Stimulated activated CD4-positive, alpha-beta T cell treated with anti-CD3 and anti-CD28 coated beads, TNF-alpha, amount 100 ng/mL, for 4 hours (primary cell): ENCODE results near the gene TSPEAR.
"Not testable (repeated sequence)": the region's sequence is repeated elsewhere in the genome, so short reads cannot be mapped to it uniquely, and the experiment has no call there.

Source experiments
- DNase-seq, 3 experiments: peaks; one replicate each; pipeline ENCODE4 v3.0.0-alpha.2; 2020; ENCODE audit warnings: low read depth in 3 of 3

Gene TSPEAR

DNA sequence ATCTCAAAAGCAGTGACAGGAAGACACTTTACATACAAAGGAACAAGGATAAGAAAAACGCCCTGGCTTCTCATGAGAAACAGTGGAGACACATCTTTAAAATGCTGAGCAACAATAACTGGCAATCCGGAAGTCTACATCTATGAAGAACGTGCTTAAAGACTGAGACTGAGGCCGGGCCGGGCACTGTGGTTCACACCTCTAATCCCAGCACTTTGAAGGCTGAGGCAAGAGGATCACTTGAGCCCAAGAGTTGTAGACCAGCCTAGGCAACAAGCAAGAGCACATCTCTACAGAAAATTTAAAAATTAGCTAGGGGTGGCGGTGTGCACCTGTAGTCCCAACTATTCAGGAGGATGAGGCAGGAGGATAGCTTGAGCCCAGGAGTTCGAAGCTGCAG is 27.3 kb downstream of the TSPEAR start:
- DNase-seq: no peak

DNA sequence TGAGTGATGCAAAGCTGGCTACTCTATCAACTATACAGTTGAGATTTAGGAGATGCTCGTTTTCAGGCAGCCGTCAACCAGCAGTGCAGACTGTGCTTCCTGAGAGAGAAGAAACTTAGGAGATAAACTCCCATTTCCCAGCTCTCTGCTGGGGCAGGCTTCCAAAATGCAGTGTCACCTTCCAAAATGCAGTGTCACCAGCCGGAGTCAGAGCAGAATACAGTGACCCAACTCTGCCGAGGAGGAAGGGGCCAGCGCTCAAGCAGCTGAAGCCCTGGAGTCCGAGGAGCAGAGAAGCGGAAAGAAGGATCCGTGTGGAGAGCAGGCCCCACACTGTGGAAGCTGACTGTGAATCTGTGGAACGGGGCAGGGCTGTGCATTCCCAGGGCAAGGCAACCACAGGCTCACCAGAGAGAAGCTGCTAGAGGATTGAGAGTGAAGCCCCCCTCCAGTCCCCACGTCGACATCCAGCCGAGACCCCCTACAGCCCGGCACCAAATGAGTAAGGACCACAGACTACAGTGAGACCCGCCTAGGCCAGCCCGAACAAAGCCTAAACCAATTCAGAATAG is 28.7 kb downstream of the TSPEAR start:
- no peak for DNase-seq

DNA sequence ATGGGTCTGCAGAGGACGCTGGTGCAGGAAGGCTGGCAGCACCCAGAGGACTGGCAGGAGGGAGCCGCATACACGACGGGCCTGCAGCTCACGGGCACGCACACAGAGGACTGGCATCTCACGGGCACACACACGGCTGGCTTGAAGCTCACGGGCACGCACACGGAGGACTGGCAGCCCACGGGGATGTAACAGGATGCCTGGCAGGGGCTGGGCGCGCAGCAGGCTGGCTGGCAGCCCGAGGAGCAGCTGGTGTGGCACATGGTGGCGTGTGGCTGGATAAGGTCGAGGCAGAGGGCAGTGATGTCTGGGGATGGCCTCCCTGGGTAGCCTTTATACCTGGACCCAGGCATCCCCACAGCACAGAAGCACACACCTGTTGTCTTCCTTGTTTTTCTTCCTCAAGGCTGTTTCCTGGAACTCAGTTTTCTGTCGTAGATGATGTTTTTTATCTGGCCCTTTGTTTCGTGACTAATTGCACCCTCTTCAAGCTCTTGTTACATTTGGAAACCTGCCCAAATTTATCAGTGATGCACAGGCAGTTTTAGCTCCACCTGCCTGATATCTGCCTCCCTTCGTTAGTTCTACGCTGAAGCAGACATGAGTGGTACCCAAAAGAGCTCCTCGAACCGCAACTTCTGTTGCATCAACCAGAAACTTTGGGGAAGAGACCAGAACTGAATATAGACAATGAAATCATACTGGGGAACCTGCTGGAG is 29.4 kb downstream of the TSPEAR start, which contains the start of gene KRTAP12-1:
Gene KRTAP12-1, minus strand, starts transcription at position 303 of the 719 bp plus-strand sequence. Its CDS starts 40 bp downstream, at position 263.
- no peak for DNase-seq

DNA sequence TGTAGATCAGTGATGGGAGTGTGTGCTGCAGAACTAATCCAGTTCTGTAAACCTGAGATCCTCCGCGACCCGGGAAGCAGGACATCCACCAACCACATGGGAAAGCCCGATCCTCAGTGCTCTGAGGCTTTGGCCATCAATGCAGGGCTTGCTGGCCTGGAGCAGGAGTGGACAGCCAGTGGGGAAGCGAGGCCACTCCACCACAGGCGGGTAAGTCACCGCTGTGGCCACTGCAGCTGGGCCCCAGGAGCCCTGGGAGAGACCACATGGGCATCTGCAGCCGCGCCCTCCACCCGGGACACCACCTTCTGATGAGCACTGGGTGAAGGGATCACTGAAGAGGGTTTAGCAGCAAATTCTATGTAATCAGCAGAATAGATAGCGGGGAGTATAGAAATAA is 30.2 kb downstream of the TSPEAR start:
- DNase-seq: no peak

DNA sequence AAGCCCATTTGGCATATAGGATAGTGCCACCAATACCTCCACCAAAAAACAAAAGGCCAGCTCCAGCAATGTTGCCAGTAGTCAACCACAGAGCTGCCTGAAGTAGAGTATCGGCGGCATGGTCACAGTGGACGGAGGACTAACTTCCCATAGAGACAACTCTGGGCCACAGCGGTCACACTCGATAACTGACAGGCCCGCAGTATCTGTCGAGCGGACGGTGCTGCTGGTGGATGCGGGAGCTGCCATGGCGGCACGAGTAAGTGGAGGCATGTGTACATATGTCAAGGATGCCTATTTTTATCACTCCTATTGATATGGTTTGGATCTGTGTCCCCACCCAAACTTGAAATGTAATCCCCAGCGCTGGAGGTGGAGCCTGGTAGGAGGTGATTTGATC is 33.5 kb downstream of the TSPEAR start:
- DNase-seq: no peak

DNA sequence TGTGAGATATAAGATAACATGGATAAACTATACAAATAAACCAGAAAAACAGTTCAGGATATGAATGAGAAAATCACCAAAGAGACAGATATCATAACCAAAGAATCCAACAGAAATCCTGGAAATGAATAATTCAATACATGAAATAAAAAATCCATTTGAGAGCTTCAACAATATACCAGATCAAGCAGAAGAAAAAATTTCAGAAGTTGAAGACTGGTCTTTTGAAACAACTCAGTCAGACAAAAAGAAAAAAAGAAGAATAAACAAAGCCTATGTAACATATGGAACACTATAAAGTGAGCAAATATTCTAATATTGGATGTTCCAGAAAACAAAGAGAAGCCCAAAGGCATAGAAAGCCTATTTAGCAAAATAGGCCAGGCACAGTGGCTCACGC is 39.5 kb downstream of the TSPEAR start:
- no peak for DNase-seq

DNA sequence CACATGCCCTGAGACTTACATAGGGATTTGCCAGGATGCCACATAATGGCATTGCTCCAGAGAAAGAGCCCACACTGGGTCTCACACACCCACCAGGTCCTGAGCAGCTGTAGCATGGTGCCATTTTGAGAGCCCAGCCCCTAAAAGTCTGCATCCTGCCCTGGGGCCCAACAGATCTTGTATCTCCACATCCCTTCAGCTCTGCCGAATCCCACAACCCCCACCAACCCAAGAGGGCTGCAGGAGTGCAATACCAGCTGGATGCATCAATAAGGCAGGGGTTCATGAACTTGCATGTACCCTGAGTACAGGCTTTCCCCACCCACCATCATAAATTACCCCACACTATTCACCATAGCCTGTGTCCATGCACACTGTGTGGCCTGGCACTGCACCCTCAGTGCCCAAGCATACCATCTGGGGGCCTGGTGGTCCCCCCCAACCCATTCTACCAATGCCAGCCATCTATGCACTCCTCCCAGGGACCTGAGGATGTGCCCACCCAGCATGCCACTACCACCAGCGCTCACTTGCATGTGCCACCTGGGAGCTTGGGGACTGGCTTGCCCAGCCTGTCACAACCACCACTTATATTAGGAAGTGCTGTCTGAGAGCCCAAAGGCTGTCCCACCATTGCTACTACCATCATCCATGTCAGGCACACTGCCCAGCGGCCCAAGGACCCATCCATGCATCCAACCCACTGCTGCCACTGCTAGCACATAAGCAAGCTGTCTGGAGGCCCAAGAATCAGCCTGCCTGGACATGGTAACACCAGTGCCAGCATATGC is 40.5 kb downstream of the TSPEAR start:
- no peak for DNase-seq

- DNase-seq: no peak
These were observed 43.8 kb downstream of the TSPEAR start for GRCh38 chr21:44667612-44668011.

GRCh38 chr21:44666401-44667320 is 44.7 kb downstream of the TSPEAR start, which contains the start of gene KRTAP12-2:
KRTAP12-2 (minus strand) TSS chr21:44666927; CDS start chr21:44666886, 41 bp downstream.
- no peak for DNase-seq

GRCh38 chr21:44664691-44665090 is 46.7 kb downstream of the TSPEAR start:
- no peak for DNase-seq

- not testable (repeated sequence) for DNase-seq
These were observed 49.8 kb downstream of the TSPEAR start for GRCh38 chr21:44661567-44661966.

GRCh38 chr21:44658913-44659595 is 52.3 kb downstream of the TSPEAR start:
- DNase-seq: no peak

- no peak for DNase-seq
These were observed 52.8 kb downstream of the TSPEAR start for GRCh38 chr21:44658541-44658910.

DNA sequence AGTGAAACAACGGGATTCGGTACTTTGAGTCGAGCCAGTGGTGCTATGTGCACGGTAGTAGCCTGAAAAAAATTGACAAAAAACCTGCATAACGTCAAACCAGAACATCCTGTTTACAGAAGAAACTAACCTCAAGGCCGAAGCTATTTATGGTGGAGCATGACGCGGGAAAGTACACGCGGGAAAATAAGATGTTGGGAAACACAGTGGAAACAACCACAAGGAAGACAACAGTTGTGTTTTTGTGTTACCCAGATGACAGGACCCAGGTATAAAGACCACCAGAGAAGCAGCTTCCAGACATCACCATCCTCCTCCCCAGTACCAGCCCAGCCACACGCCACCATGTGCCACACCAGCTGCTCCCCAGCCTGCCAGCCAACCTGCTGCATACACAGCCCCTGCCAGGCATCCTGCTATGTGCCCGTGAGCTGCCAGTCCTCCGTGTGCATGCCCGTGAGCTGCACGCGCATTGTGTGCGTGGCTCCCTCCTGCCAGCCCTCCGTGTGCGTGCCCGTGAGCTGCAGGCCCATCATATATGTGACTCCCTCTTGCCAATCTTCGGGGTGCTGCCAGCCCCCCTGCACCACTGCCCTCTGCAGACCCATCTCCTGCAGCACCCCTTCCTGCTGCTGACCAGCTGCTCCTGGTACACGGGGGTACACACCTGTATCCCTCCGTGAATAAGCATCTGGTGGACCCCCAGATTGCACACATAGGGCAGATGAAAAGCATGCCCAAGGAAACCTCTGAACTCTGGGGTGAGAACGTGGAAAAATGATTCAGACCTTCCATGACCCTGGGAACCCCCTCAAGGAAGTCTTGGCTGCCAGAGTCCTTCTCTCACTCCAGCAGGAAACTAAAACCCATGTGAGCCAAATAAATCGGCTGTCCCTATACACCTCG is 53.5 kb downstream of the TSPEAR start, which contains the start of gene KRTAP12-3:
Gene KRTAP12-3, plus strand, starts transcription at position 298 of the 906 bp plus-strand sequence. Its CDS starts 48 bp downstream, at position 346.
- DNase-seq: no peak

GRCh38 chr21:44656868-44657267 is 54.5 kb downstream of the TSPEAR start:
- no peak for DNase-seq

- DNase-seq: no peak
These were observed 56.7 kb downstream of the TSPEAR start, which contains the start of gene KRTAP12-4 for GRCh38 chr21:44654576-44655175. KRTAP12-4 (minus strand) TSS chr21:44654659; CDS start chr21:44654614, 45 bp downstream.

GRCh38 chr21:44653656-44654575 is 57.5 kb downstream of the TSPEAR start:
- peak in 1 of 3 experiments; percentile 21 for DNase-seq

GRCh38 chr21:44653123-44653522 is 58.2 kb downstream of the TSPEAR start:
- DNase-seq: no peak
